Body of pancreas (tissue), 4 donors: ENCODE data around the gene RPL38.

Experiments
- POLR2A ChIP-seq, 3 donors: fragments of 450-650 bp; IDR thresholded peaks; one replicate each; pipeline ENCODE4 v1.6.1; 2016; ENCODE audit warnings: antibody characterized with exemption in 3 of 3, mild to moderate bottlenecking in 2 of 3
- TF ChIP-seq, protein P1 (sequence below), 7 experiments: fragments of 450-650 bp in 4 of 7; fragments of 200-600 bp in 3 of 7; sonication (generic) in 3 of 7; IDR thresholded peaks; one replicate each; pipeline ENCODE4 v1.5.1; 2016 to 2019; ENCODE audit warnings: antibody characterized with exemption in 7 of 7

DNA sequence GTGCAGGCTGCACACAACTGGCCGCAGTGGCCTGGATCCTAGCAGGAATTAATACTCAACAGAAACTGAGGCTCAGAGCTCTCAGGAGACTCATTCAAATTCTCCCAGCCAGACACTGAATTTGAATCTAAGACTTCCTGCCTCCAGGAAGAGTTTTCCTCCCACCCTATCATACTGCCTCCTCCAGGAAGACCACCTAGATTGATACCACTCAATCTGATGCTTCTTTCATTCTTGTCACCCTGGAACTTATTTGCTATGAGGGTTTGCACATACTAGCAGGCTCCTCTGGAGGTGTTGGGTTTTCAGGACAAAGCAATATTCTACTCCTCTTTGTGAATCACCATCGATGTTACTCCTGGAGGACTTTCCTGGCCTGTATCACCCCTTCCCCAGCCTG is 5.7 kb upstream of the RPL38 start:
- TF ChIP-seq, protein P1, sequence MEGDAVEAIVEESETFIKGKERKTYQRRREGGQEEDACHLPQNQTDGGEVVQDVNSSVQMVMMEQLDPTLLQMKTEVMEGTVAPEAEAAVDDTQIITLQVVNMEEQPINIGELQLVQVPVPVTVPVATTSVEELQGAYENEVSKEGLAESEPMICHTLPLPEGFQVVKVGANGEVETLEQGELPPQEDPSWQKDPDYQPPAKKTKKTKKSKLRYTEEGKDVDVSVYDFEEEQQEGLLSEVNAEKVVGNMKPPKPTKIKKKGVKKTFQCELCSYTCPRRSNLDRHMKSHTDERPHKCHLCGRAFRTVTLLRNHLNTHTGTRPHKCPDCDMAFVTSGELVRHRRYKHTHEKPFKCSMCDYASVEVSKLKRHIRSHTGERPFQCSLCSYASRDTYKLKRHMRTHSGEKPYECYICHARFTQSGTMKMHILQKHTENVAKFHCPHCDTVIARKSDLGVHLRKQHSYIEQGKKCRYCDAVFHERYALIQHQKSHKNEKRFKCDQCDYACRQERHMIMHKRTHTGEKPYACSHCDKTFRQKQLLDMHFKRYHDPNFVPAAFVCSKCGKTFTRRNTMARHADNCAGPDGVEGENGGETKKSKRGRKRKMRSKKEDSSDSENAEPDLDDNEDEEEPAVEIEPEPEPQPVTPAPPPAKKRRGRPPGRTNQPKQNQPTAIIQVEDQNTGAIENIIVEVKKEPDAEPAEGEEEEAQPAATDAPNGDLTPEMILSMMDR (IDR thresholded peaks at IDR 0.05) = no peak
- TF ChIP-seq POLR2A (IDR thresholded peaks at IDR 0.05) = no peak
